PC-9 (cell line): ENCODE results near the gene BDKRB1. TPM values are rescaled to one million over a fixed set of nuclear protein-coding genes. Genes with fewer than 3 reads are reported as not detected.

Source experiments
- BruUV-seq: library from RNA; stranded (reverse); fragments of 400-500 nt; replicated peaks from 2 replicates; lab custom pipeline; 2021; lab: Mats Ljungman, UMichigan
- CTCF ChIA-PET: fragments of 300-600 bp; sonication (Branson Sonifier 250); formaldehyde crosslinking; loops from one replicate; lab custom pipeline; 2022; ENCODE audit warnings: antibody characterized with exemption; lab: Charles Lee
- POLR2A ChIA-PET: fragments of 300-600 bp; sonication (Branson Sonifier 250); formaldehyde crosslinking; loops from one replicate; lab custom pipeline; 2022; ENCODE audit warnings: antibody characterized with exemption; ENCODE audit not compliant: unreplicated experiment; lab: Charles Lee
- DNase-seq, 2 experiments: peaks; one replicate each; pipeline versions ENCODE4 v3.0.0 to v3.0.0-alpha.2; 2015 to 2022; ENCODE audit warnings: mixed read lengths in 1 of 2
- H2AFZ ChIP-seq: fragments of 200-600 bp; sonication (generic); 2 replicates; pipeline ENCODE4 v1.8.1; 2017; ENCODE audit warnings: antibody characterized with exemption
- H3F3A ChIP-seq: fragments of 200-600 bp; sonication (generic); 2 replicates; pipeline ENCODE4 v1.8.1; 2017; ENCODE audit warnings: antibody characterized with exemption, mild to moderate bottlenecking, low read depth; ENCODE audit not compliant: insufficient read depth
- H3K27ac ChIP-seq: fragments of 200-600 bp; sonication (generic); 2 replicates; pipeline ENCODE4 v1.6.1; 2016; ENCODE audit warnings: mixed run types
- H3K27me3 ChIP-seq: fragments of 200-600 bp; sonication (generic); 2 replicates; pipeline ENCODE4 v1.6.1; 2016; ENCODE audit warnings: low read depth, mixed run types; ENCODE audit not compliant: insufficient read depth
- H3K36me3 ChIP-seq: fragments of 200-600 bp; sonication (generic); 2 replicates; pipeline ENCODE4 v1.6.1; 2016; ENCODE audit warnings: low read depth, mixed run types
- H3K4me1 ChIP-seq: fragments of 200-600 bp; sonication (generic); replicated peaks from 2 replicates; pipeline ENCODE4 v1.6.1; 2016; ENCODE audit warnings: mixed run types; ENCODE audit not compliant: insufficient read depth
- H3K4me2 ChIP-seq: fragments of 200-600 bp; sonication (generic); 2 replicates; pipeline ENCODE4 v1.6.1; 2017; ENCODE audit warnings: mixed run types
- H3K4me3 ChIP-seq: fragments of 200-600 bp; sonication (generic); 2 replicates; pipeline ENCODE4 v1.6.1; 2016; ENCODE audit warnings: mixed run types
- H3K79me2 ChIP-seq: fragments of 200-600 bp; sonication (generic); 2 replicates; pipeline ENCODE4 v1.6.1; 2017; ENCODE audit warnings: low read depth, mixed run types
- H3K9me2 ChIP-seq: fragments of 200-600 bp; sonication (generic); 2 replicates; pipeline ENCODE4 v1.8.1; 2017; ENCODE audit warnings: mild to moderate bottlenecking; ENCODE audit not compliant: insufficient read depth
- H3K9me3 ChIP-seq: fragments of 200-600 bp; sonication (generic); 2 replicates; pipeline ENCODE4 v1.8.1; 2016; ENCODE audit warnings: low read depth; ENCODE audit not compliant: insufficient read depth
- H4K20me1 ChIP-seq: fragments of 200-600 bp; sonication (generic); 2 replicates; pipeline ENCODE4 v1.8.1; 2017; ENCODE audit not compliant: insufficient read depth
- CTCF ChIP-seq: fragments of 200-600 bp; sonication (generic); conservative IDR thresholded peaks from 2 replicates; pipeline ENCODE4 v1.6.1; 2017; ENCODE audit warnings: mixed run types, antibody characterized with exemption, mild to moderate bottlenecking, moderate library complexity
- EZH2 ChIP-seq: fragments of 200-600 bp; sonication (generic); IDR thresholded peaks from 2 replicates; pipeline ENCODE4 v1.8.0; 2017; ENCODE audit warnings: antibody characterized with exemption, low read depth
- intact Hi-C: fragments of 100-400 bp; cut with micrococcal nuclease; formaldehyde crosslinking; loops from one replicate; pipeline ENCODE4 v1.10.0; 2022; ENCODE audit not compliant: unreplicated experiment
- total RNA-seq: library from RNA; stranded (reverse); gene quantifications from 2 replicates; pipeline ENCODE4 v1.2.3, GENCODE V29; 2021

The BDKRB1 gene
- total RNA-seq, 1 experiment from 2014 or later = not detected

- Histone ChIP-seq H2AFZ (no peak overlapping the region), H3K4me3 (no peak overlapping the region), H4K20me1 (no peaks in the 10 kb centered on the region), H3K9me3 (no peaks in the 10 kb centered on the region), H3K4me2 (no peak overlapping the region), H3K27ac (no peak overlapping the region), H3K9me2 (no peaks in the 10 kb centered on the region), H3K27me3 (no peaks in the 10 kb centered on the region), H3K36me3 (no peaks in the 10 kb centered on the region), H3K79me2 (no peaks in the 10 kb centered on the region), H3F3A (peaks cover 25% of the 10 kb centered on the region; the same call in 1 of the 2 replicates), H3K4me1 (peaks cover 51% of the 10 kb centered on the region)
- BruUV-seq = no TSS peak
- ChIA-PET CTCF (no interaction called here), POLR2A (no interaction called here)
- TF ChIP-seq EZH2 = no peak
- TF ChIP-seq CTCF = no peak
- intact Hi-C loops = no loop called here
- no peak for DNase-seq
These were observed 8.2 kb downstream of the BDKRB1 start for GRCh38 chr14:96264200-96264553.

- TF ChIP-seq EZH2 (no peak), CTCF (peak; percentile 36; the same call in 1 of the 2 replicates)
- CTCF ChIA-PET = no interaction called here
- H3K4me1 ChIP-seq = peaks cover 57% of the 10 kb centered on the region
- H3K27ac ChIP-seq = no peak overlapping the region
- H3K79me2 ChIP-seq = no peaks in the 10 kb centered on the region
- intact Hi-C loops = loop anchor here (5.0 kb wide), 1 partner anchor 63 kb away; the partner anchor contains the start of gene BDKRB2
- H3K4me3 ChIP-seq = no peak overlapping the region
- POLR2A ChIA-PET = interaction anchor here (0.6 kb wide), 1 partner anchor 130 kb away, joined by 3 read pairs; no protein-coding TSS in a partner anchor
- no peaks in the 10 kb centered on the region for H3K9me2 ChIP-seq
- H4K20me1 ChIP-seq = no peaks in the 10 kb centered on the region
- H2AFZ ChIP-seq = no peak overlapping the region
- peaks cover 31% of the 10 kb centered on the region; the same call in 1 of the 2 replicates for H3F3A ChIP-seq
- no peaks in the 10 kb centered on the region for H3K27me3 ChIP-seq
- H3K4me2 ChIP-seq = no peak overlapping the region
- no peaks in the 10 kb centered on the region for H3K36me3 ChIP-seq
- DNase-seq = no peak
- BruUV-seq = no TSS peak
- H3K9me3 ChIP-seq = no peaks in the 10 kb centered on the region
These were observed 8.8 kb downstream of the BDKRB1 start for GRCh38 chr14:96264853-96265252.

GRCh38 chr14:96265383-96266095 lies 9.5 kb downstream of the BDKRB1 start:
- BruUV-seq = no TSS peak
- H3K27ac ChIP-seq = no peak overlapping the region
- POLR2A ChIA-PET = interaction anchor here (0.6 kb wide), 1 partner anchor 130 kb away, joined by 3 read pairs; no protein-coding TSS in a partner anchor

More at GRCh38 chr14:96265383-96266095, 9.5 kb downstream of the BDKRB1 start:
- no peaks in the 10 kb centered on the region for H3K79me2 ChIP-seq
- no peak for DNase-seq
- H3K4me1 ChIP-seq = peaks cover 61% of the 10 kb centered on the region
- H3F3A ChIP-seq = peaks cover 26% of the 10 kb centered on the region; the same call in 1 of the 2 replicates
- no peak overlapping the region for H3K4me3 ChIP-seq
- no peak overlapping the region for H3K4me2 ChIP-seq
- H3K36me3 ChIP-seq = no peaks in the 10 kb centered on the region
- TF ChIP-seq EZH2 = no peak
- CTCF ChIA-PET = no interaction called here
- H3K9me3 ChIP-seq = no peaks in the 10 kb centered on the region
- H4K20me1 ChIP-seq = no peaks in the 10 kb centered on the region
- no peaks in the 10 kb centered on the region for H3K27me3 ChIP-seq
- no peaks in the 10 kb centered on the region for H3K9me2 ChIP-seq
- intact Hi-C loops = loop anchor here (5.0 kb wide), 1 partner anchor 63 kb away; the partner anchor contains the start of gene BDKRB2
- H2AFZ ChIP-seq = no peak overlapping the region
